Mucosa of descending colon (tissue), 3 donors: ENCODE measurements around the gene IGSF21. TPM values are rescaled to one million over a fixed set of nuclear protein-coding genes. Genes with fewer than 3 reads are reported as not detected.

Source experiments
- ATAC-seq: fragments of 200-7000 bp; cut with Tn5 transposase; one replicate; pipeline ENCODE4 v1.9.1; 2020; ENCODE audit warnings: mild to moderate bottlenecking, moderate library complexity
- DNase-seq, 3 donors: peaks; one replicate each; pipeline ENCODE4 v3.0.0-alpha.2; 2020
- H3K36me3 ChIP-seq: fragments of 200-600 bp; one replicate; pipeline ENCODE4 v1.8.0; 2021; ENCODE audit warnings: low read depth, mild to moderate bottlenecking
- H3K4me1 ChIP-seq: fragments of 200-600 bp; one replicate; pipeline ENCODE4 v1.8.0; 2021; ENCODE audit warnings: low read depth, mild to moderate bottlenecking
- H3K4me3 ChIP-seq: fragments of 200-600 bp; one replicate; pipeline ENCODE4 v1.8.0; 2021; ENCODE audit warnings: mild to moderate bottlenecking
- H3K9me3 ChIP-seq: fragments of 200-600 bp; one replicate; pipeline ENCODE4 v1.8.0; 2021; ENCODE audit warnings: mild to moderate bottlenecking
- intact Hi-C, 2 donors: fragments of 100-400 bp; cut with DNase I in 1 of 2; cut with micrococcal nuclease in 1 of 2; formaldehyde crosslinking; loops; one replicate each; pipeline versions ENCODE4 v1.11.0 to v1.11.1; 2022; cut with DNase I, micrococcal nuclease
- long read RNA-seq, 2 donors: library from polyadenylated mRNA; unstranded; transcript quantifications; one replicate each; pipeline ENCODE4 v2.0.0, GENCODE V29; 2019 to 2021
- total RNA-seq, 3 donors: library from RNA; stranded (reverse); fragmentation: NEBNext Ultra II Directional in 2 of 3; extraction: Animal tissue kit (Norgen Biotek cat#: 25700) in 2 of 3; gene quantifications; one replicate each; pipeline versions ENCODE4 v1.2.1 to v1.2.4, GENCODE V29; 2021 to 2023
- TF ChIP-seq, protein P1 (sequence below): fragments of 200-600 bp; IDR thresholded peaks from one replicate; pipeline ENCODE4 v1.8.0; 2022; ENCODE audit warnings: antibody characterized with exemption, mild to moderate bottlenecking
- donor health status: DM: no; HTN: no; CAD: no; lungs with moderate emphysema.
- donor health status: DM: no; HTN: no; CAD: no.
- donor health status: DM: no; HTN: yes; CAD: no.

IGSF21 gene
- 1 to 10 TPM in 1 of 3 donors, under 1 TPM in 2; 0.70 to 1.4 (median 0.96) TPM for total RNA-seq
- long read RNA-seq, donor 1, partial matches to known transcripts: 0 of 2 reads
- long read RNA-seq, donor 1, other reads (novel, unspliced or antisense): 0 of 2 reads
- long read RNA-seq, donor 2: 0 reads

DNA sequence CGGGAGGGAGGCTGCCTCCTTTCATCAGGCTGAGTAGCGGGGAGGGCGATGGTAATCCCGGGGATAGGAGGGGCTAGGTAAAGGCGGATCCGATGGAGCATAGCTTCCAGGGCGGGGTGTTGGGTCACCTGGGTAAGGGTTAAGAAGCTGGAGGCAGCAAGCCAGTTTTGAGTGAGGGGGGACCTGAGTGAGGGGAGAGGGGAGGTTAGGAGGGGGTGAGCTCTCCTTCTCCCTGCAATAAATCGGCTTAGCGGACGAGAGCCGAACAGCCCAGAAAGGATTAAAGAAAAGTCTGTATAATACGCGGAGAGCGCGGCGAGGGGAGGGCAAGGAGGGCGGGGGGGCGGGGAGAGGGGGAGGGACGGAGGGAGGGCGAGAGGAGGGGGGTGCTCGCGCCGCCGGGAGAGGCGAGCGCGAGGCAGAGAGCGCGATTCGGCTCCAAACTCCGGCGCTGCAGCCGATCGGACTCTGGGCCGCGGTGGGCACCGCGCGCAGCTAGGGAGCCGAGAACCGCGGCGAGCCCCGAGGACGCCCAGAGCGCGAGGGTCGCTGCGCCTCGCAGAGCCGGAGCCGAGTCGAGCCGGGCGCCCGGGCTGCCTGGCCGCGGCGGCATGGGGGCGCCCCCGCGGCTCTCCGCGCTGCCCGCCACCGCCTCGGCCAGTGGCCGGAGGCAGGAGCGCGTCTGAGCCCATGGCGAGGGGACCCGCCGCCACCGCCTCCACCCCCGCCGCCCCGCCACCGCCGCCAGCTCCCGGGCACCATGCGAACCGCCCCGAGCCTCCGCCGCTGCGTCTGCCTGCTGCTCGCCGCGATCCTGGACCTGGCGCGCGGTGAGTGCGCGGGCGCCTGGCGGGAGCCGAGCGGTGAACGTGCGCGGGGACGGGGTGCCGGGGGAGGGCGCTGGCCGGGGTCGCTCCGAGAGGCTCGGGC lies at the start of gene IGSF21:
TSS of gene IGSF21 (plus strand) at position 430 of the 930 bp plus-strand sequence. CDS start at position 761, 331 bp downstream.
- Histone ChIP-seq H3K4me3 (no peak within 1 kb of the TSS), H3K4me1 (peaks cover 12% of the 10 kb centered on the region), H3K36me3 (no peaks in the 10 kb centered on the region), H3K9me3 (no peaks in the 10 kb centered on the region)
- ATAC-seq (no peak), DNase-seq (no peak)
- intact Hi-C loops: loop anchor here in 1 of 2 donors (10.0 kb wide), 1 partner anchor 183 kb away; no protein-coding TSS in a partner anchor
- TF ChIP-seq, protein P1, sequence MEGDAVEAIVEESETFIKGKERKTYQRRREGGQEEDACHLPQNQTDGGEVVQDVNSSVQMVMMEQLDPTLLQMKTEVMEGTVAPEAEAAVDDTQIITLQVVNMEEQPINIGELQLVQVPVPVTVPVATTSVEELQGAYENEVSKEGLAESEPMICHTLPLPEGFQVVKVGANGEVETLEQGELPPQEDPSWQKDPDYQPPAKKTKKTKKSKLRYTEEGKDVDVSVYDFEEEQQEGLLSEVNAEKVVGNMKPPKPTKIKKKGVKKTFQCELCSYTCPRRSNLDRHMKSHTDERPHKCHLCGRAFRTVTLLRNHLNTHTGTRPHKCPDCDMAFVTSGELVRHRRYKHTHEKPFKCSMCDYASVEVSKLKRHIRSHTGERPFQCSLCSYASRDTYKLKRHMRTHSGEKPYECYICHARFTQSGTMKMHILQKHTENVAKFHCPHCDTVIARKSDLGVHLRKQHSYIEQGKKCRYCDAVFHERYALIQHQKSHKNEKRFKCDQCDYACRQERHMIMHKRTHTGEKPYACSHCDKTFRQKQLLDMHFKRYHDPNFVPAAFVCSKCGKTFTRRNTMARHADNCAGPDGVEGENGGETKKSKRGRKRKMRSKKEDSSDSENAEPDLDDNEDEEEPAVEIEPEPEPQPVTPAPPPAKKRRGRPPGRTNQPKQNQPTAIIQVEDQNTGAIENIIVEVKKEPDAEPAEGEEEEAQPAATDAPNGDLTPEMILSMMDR: no peak

DNA sequence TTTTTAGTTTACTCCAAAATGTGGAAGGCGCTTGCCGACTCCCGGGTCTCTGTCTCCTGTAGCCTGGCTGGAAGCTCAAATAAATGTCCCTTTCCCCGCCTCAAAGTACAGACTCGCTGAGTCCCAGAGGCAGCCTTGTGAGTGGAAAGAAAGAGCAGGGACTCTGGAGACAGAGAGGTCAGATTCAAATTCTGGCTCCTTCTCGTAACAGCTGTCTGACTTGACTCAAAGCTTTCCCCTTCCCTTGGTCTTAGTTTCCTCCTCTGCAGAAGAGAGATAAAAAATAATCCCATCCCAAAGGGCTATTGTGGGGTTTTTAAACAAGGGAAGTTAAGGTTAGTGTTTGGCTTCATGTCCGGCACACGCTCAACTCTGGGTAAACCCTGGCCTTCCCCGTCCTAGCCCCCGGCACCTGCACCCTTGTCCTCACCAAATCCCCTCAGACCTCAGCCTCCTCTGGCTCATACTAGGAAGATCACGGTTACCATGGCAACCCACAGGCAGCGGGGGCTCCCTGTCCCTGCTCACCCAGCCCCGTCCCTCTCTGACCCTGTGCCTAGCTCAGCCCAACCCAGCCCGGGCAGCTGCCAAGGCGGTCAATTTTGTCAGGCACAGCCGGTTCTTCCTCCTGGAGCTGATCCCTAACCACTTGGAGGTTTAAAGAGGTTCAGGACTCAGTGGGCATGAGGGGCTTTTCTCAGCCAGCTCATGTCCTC lies 49.2 kb upstream of the IGSF21 start:
- intact Hi-C loops: no loop called here
- H3K4me1 ChIP-seq: no peaks in the 10 kb centered on the region
- no peaks in the 10 kb centered on the region for H3K9me3 ChIP-seq
- ATAC-seq (no peak), DNase-seq (no peak)
- no peak overlapping the region for H3K4me3 ChIP-seq
- TF ChIP-seq, protein P1: no peak
- H3K36me3 ChIP-seq: no peaks in the 10 kb centered on the region

DNA sequence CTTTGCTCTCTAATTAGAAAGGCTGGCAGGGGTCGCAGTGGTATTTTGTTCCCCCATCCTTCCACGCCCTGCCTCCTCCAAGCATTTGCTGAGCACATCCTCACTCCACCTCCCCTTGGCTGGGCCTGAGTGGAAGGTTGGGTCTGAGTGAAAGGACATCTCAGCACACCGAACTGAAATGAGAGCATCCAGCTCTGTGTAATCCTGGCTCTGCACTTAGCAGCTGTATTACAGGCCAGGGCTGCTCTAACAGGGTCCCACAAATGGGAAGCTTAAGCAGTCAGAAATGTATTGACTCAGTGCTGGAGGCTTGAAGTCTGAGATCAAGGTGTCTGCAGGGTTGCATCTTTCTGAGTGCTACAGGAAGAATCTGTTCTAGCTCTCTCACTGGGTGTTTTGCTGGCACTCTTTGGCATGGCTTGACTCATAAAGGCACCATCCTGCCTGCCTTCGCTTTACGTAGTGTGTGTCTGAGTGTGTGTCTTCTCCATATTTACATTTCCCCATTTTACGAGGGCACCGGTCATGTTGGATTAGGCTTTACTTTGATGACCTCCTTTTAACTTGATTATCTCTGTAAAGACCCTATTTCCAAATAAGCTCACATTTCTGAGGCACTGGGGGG lies 48.5 kb upstream of the IGSF21 start:
- TF ChIP-seq, protein P1: no peak
- Histone ChIP-seq H3K36me3 (no peaks in the 10 kb centered on the region), H3K4me1 (no peaks in the 10 kb centered on the region), H3K4me3 (no peak overlapping the region), H3K9me3 (no peaks in the 10 kb centered on the region)
- intact Hi-C loops: no loop called here
- DNase-seq (no peak), ATAC-seq (no peak)

DNA sequence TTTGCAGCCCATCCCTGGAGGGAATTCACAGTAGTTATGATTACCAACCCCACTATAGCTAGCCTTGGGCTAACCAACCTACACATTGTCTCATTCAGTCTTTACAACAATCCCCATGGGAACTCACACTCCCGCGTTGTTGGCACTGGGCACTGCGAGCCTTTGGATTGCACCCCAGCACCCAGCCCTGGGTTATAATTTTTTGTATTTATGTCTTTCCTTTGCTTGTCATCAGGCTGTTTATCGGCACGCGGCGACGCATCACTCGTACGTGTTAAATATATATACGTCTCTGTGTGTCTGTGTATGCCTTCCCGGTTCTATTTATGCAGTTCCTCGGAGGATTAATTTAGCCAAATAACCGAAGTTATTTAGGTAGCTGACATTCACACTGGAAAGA lies 47.2 kb upstream of the IGSF21 start:
- no peak for DNase-seq
- H3K9me3 ChIP-seq: no peaks in the 10 kb centered on the region
- intact Hi-C loops: no loop called here
- H3K36me3 ChIP-seq: no peaks in the 10 kb centered on the region
- ATAC-seq: no peak
- TF ChIP-seq, protein P1: no peak
- H3K4me1 ChIP-seq: no peaks in the 10 kb centered on the region
- H3K4me3 ChIP-seq: no peak overlapping the region

DNA sequence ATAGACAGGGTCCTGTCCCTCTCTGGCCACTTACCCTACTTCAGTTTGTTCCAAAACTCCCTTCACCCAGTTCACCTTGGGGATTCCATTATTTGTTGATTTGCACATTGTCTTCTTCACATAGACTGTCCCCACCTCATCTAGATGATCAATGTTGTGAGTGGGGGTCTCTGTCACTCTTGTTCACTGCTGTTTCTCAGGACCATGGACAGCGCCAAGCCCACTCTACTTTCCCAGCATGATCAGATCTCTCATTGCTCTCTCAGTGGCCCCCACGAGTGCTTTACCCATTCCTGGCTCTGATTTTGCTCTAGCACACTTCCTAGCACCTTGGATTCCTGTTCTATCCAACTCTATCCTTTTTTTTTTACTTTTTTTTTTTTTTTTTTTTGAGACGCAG lies 45.4 kb upstream of the IGSF21 start:
- ATAC-seq (no peak), DNase-seq (no peak)
- intact Hi-C loops: no loop called here
- H3K4me1 ChIP-seq: no peaks in the 10 kb centered on the region
- H3K9me3 ChIP-seq: no peaks in the 10 kb centered on the region
- no peaks in the 10 kb centered on the region for H3K36me3 ChIP-seq
- no peak overlapping the region for H3K4me3 ChIP-seq
- TF ChIP-seq, protein P1: no peak
